SU-DHL-6 (cell line): ENCODE data around the gene TEDC2.

Experiments used
- H2AFZ ChIP-seq: fragments of 200-600 bp; sonication (generic); 2 replicates; pipeline ENCODE4 v1.6.1; 2014; ENCODE audit warnings: low read depth, mild to moderate bottlenecking, moderate library complexity, mixed read lengths, antibody characterized with exemption, low read length; ENCODE audit not compliant: severe bottlenecking
- H3F3A ChIP-seq: fragments of 200-600 bp; shearing (Covaris generic); 2 replicates; pipeline ENCODE4 v1.6.0; 2016; ENCODE audit warnings: antibody characterized with exemption, mild to moderate bottlenecking; ENCODE audit not compliant: insufficient read depth
- H3K27ac ChIP-seq: fragments of 200-600 bp; sonication (generic); 2 replicates; pipeline ENCODE4 v1.5.1; 2016; ENCODE audit warnings: low read depth, mild to moderate bottlenecking, low read length, moderate library complexity, mixed read lengths
- H3K27me3 ChIP-seq: fragments of 200-600 bp; sonication (generic), shearing (Covaris generic); 2 replicates; pipeline ENCODE4 v1.6.0; 2014; ENCODE audit warnings: mild to moderate bottlenecking, low read length
- H3K36me3 ChIP-seq: fragments of 200-600 bp; sonication (generic); 2 replicates; pipeline ENCODE4 v1.6.1; 2014; ENCODE audit warnings: mild to moderate bottlenecking, low read length, mixed read lengths
- H3K4me2 ChIP-seq: fragments of 300-600, 200-600 bp; shearing (Covaris generic), sonication (generic); 2 replicates; pipeline ENCODE4 v1.6.0; 2014; ENCODE audit warnings: low read length, low read depth, mild to moderate bottlenecking; ENCODE audit not compliant: poor library complexity, severe bottlenecking
- H3K4me3 ChIP-seq: fragments of 200-600 bp; sonication (generic); 2 replicates; pipeline ENCODE4 v1.5.1; 2014; ENCODE audit warnings: antibody characterized with exemption, low read length, mild to moderate bottlenecking, mixed read lengths; ENCODE audit not compliant: insufficient read depth, poor library complexity, severe bottlenecking
- H3K79me2 ChIP-seq: fragments of 200-600 bp; sonication (generic); 2 replicates; pipeline ENCODE4 v1.6.1; 2014; ENCODE audit warnings: mild to moderate bottlenecking, low read length, moderate library complexity; ENCODE audit not compliant: insufficient read depth
- H3K9ac ChIP-seq: fragments of 200-600 bp; sonication (generic); 2 replicates; pipeline ENCODE4 v1.7.0; 2014; ENCODE audit warnings: mild to moderate bottlenecking, low read length
- H3K9me2 ChIP-seq: fragments of 200-600 bp; sonication (generic); replicated peaks from 2 replicates; pipeline ENCODE4 v1.6.1; 2014; ENCODE audit warnings: low read length; ENCODE audit not compliant: insufficient read depth
- H3K9me3 ChIP-seq: fragments of 200-600 bp; sonication (generic); 2 replicates; pipeline ENCODE4 v1.6.1; 2014; ENCODE audit warnings: low read length, mixed read lengths; ENCODE audit not compliant: insufficient read depth
- H4K20me1 ChIP-seq: fragments of 200-600 bp; sonication (generic); 2 replicates; pipeline ENCODE4 v1.6.1; 2014; ENCODE audit warnings: low read depth, mild to moderate bottlenecking, antibody characterized with exemption, low read length, moderate library complexity, mixed read lengths
- CTCF ChIP-seq: fragments of 200-600 bp; sonication (generic); IDR thresholded peaks from one replicate; pipeline ENCODE4 v1.5.1; 2017; ENCODE audit warnings: antibody characterized with exemption, mild to moderate bottlenecking, low read length, moderate library complexity; ENCODE audit not compliant: insufficient read depth, poor library complexity, severe bottlenecking
- EZH2phosphoT487 ChIP-seq: fragments of 200-600 bp; sonication (generic), shearing (Covaris generic); conservative IDR thresholded peaks from 2 replicates; pipeline ENCODE4 v1.6.1; 2018; ENCODE audit warnings: mild to moderate bottlenecking, antibody characterized with exemption, low read length, moderate library complexity, mixed read lengths

The TEDC2 gene

GRCh38 chr16:2487903-2488531, 28.1 kb downstream of the TEDC2 start:
- Histone ChIP-seq H3K27me3 (no peaks in the 10 kb centered on the region), H4K20me1 (no peaks in the 10 kb centered on the region), H3F3A (no peaks in the 10 kb centered on the region), H3K27ac (no peak overlapping the region), H2AFZ (no peak overlapping the region), H3K4me3 (no peak overlapping the region), H3K4me2 (no peak overlapping the region), H3K36me3 (no peaks in the 10 kb centered on the region), H3K9ac (no peak overlapping the region), H3K79me2 (no peaks in the 10 kb centered on the region; the same call in 1 of the 2 replicates), H3K9me3 (no peaks in the 10 kb centered on the region), H3K9me2 (no peaks in the 10 kb centered on the region)
- TF ChIP-seq EZH2phosphoT487 (no peak), CTCF (no peak)

GRCh38 chr16:2489581-2489980, 29.7 kb downstream of the TEDC2 start:
- H3K9ac ChIP-seq, result no peak overlapping the region
- TF ChIP-seq EZH2phosphoT487, result no peak
- no peak for TF ChIP-seq CTCF
- H3F3A ChIP-seq, result no peaks in the 10 kb centered on the region
- H3K27me3 ChIP-seq, result no peaks in the 10 kb centered on the region
- H3K4me2 ChIP-seq, result no peak overlapping the region
- no peak overlapping the region for H3K4me3 ChIP-seq
- no peaks in the 10 kb centered on the region for H3K9me2 ChIP-seq
- no peaks in the 10 kb centered on the region; the same call in 1 of the 2 replicates for H3K79me2 ChIP-seq
- no peaks in the 10 kb centered on the region for H3K36me3 ChIP-seq
- H3K9me3 ChIP-seq, result no peaks in the 10 kb centered on the region
- no peak overlapping the region for H3K27ac ChIP-seq
- H4K20me1 ChIP-seq, result no peaks in the 10 kb centered on the region
- no peak overlapping the region for H2AFZ ChIP-seq

GRCh38 chr16:2490190-2491105, 30.5 kb downstream of the TEDC2 start:
- Histone ChIP-seq H3K36me3 (no peaks in the 10 kb centered on the region), H3K9me2 (no peaks in the 10 kb centered on the region), H3K79me2 (no peaks in the 10 kb centered on the region; the same call in 1 of the 2 replicates), H3K27ac (no peak overlapping the region), H3K4me2 (no peak overlapping the region), H3K9ac (no peak overlapping the region), H3F3A (no peaks in the 10 kb centered on the region), H3K4me3 (no peak overlapping the region), H2AFZ (no peak overlapping the region), H3K27me3 (no peaks in the 10 kb centered on the region), H4K20me1 (no peaks in the 10 kb centered on the region), H3K9me3 (no peaks in the 10 kb centered on the region)
- no peak for TF ChIP-seq CTCF
- no peak for TF ChIP-seq EZH2phosphoT487
